ENCODE measurements around the gene PRAME.
"Not testable (repeated sequence)": the region's sequence is repeated elsewhere in the genome, so short reads cannot be mapped to it uniquely, and the experiment has no call there.

PRAME gene

GRCh38 chr22:22521631-22522030 is 37.4 kb downstream of the PRAME start:
- DNase-seq (ENCODE audit: low spot score), result no peak

- no peak for DNase-seq (ENCODE audit: low spot score)
Observed at GRCh38 chr22:22520667-22521602, 38.1 kb downstream of the PRAME start.

- no peak for DNase-seq (ENCODE audit: low spot score)
Observed at GRCh38 chr22:22520020-22520656, 38.9 kb downstream of the PRAME start, which contains the start of gene ZNF280A. ZNF280A (minus strand) TSS chr22:22520270; CDS start chr22:22515630, 4,640 bp downstream.

GRCh38 chr22:22519591-22519990 is 39.5 kb downstream of the PRAME start:
- DNase-seq (ENCODE audit: low spot score), result no peak

- no peak for DNase-seq (ENCODE audit: low spot score)
Observed at GRCh38 chr22:22516992-22517391, 42.1 kb downstream of the PRAME start.

- no peak for DNase-seq (ENCODE audit: low spot score)
Observed at GRCh38 chr22:22515890-22516289, 43.2 kb downstream of the PRAME start.

- DNase-seq (ENCODE audit: low spot score), result not testable (repeated sequence)
Observed at GRCh38 chr22:22514431-22514830, 44.6 kb downstream of the PRAME start.

- DNase-seq (ENCODE audit: low spot score), result no peak
Observed at GRCh38 chr22:22513619-22514018, 45.4 kb downstream of the PRAME start.

GRCh38 chr22:22512951-22513350 is 46.1 kb downstream of the PRAME start:
- no peak for DNase-seq (ENCODE audit: low spot score)

- not testable (repeated sequence) for DNase-seq (ENCODE audit: low spot score)
Observed at GRCh38 chr22:22510833-22511232, 48.2 kb downstream of the PRAME start.

- not testable (repeated sequence) for DNase-seq (ENCODE audit: low spot score)
Observed at GRCh38 chr22:22509912-22510311, 49.2 kb downstream of the PRAME start.

GRCh38 chr22:22508274-22509176 is 50.5 kb downstream of the PRAME start, which contains the start of gene ZNF280B:
ZNF280B (minus strand) TSS chr22:22508742; CDS start chr22:22489398, 19,344 bp downstream.
- peak; percentile 86 for DNase-seq (ENCODE audit: low spot score)

- DNase-seq (ENCODE audit: low spot score), result no peak
Observed at GRCh38 chr22:22507743-22508273, 51.3 kb downstream of the PRAME start.

GRCh38 chr22:22506736-22507135 is 52.3 kb downstream of the PRAME start:
- DNase-seq (ENCODE audit: low spot score), result no peak

GRCh38 chr22:22498267-22498666 is 60.8 kb downstream of the PRAME start:
- DNase-seq (ENCODE audit: low spot score), result no peak
